ENCODE measurements around the gene GLI2. TPM values are rescaled to one million over a fixed set of nuclear protein-coding genes. Genes with fewer than 3 reads are reported as not detected.

GLI2 gene
- total and polyA plus RNA-seq, 9 of the 15 experiments (the other 6 are each of a cell fraction or from before 2014, with no cell fraction given): 0.24 TPM; not detected in 8

DNA sequence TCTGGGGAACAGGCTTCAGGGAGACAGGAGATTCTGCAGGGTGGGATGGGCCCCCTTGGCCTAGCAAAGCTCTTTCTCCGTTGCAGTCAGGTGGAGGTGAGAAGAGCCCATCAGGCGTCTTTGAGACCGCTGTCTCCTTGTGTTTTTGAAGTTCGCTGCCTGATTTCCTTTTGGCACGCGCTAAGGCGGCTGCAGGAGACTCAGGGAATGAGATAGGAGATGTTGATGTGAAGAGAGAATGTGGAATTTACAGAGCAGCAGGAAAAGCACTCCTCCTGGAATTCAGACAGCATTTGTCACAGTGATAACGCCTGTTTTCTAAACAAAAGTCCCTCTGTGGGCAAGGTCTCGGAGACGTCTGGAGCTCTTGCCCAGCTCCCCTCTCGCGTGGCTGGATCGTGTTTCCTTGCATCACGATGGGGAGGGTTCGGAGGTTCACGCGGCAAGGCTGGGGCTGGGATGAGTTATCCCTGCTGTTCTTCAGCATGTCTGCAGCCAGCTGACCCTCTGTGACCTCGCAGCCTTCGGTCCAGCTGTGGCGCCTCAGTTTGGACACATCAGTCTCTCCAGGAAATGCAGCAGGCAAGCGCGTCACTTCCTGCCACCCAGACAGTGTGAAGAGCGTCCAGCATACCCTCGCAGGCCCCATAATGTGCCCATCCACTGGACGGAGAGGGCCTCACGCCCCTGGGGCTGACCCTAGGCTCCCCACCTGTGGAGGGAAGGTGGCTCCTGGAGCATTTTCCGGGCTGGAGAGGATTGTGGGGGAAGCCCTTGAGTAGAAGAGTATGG, 30.2 kb downstream of the GLI2 start:
- intact Hi-C loops (cut with micrococcal nuclease) (no loop called here), in situ Hi-C loops (cut with MboI) (no loop called here)
- H3K4me3 ChIP-seq: no peak overlapping the region
- no peaks in the 10 kb centered on the region for H3K9me1 ChIP-seq (ENCODE audit: control insufficient read depth, insufficient read depth, low read length)
- no peak overlapping the region for H3K9ac ChIP-seq (ENCODE audit: insufficient read depth in 1 of 2, low read depth in 2 of 2, low read length in 2 of 2)
- no peaks in the 10 kb centered on the region for H3K36me3 ChIP-seq (ENCODE audit: control insufficient read depth, insufficient read depth, low read length)
- ChIA-PET CTCF (ENCODE audit: low intra/inter-chr PET ratio) (no interaction called here), POLR2A (interaction anchor here (0.6 to 0.8 kb wide), 4 partner anchors 18 to 321 kb away, joined by 3 read pairs; no protein-coding TSS in a partner anchor)
- H3K4me1 ChIP-seq (replicated peaks in 1 of 2; ENCODE audit: control insufficient read depth in 2 of 2, insufficient read depth in 2 of 2, low read length in 2 of 2): no peaks in the 10 kb centered on the region
- DNase-seq (ENCODE audit: extremely low read depth in 1 of 4, low spot score in 3 of 4) (no peak), FAIRE-seq (no peak), ATAC-seq (no peak)
- no peak overlapping the region for H3K27ac ChIP-seq (ENCODE audit: extremely low read depth, low read depth, low read length)
- H3K9me3 ChIP-seq (replicated peaks; ENCODE audit: control insufficient read depth, insufficient read depth, low read depth, low read length): no peaks in the 10 kb centered on the region
- TF ChIP-seq GABPA (tag; conservative IDR thresholded peaks at IDR 0.05; ENCODE audit: low read depth) (peak; percentile 46), SRSF9 (IDR thresholded peaks at IDR 0.05; ENCODE audit: borderline replicate concordance, low read depth, low read length) (no peak), TFAM (CRISPR knock-in tag; conservative IDR thresholded peaks at IDR 0.05) (no peak)
- peaks cover 11% of the 10 kb centered on the region; the same call in 1 of the 2 replicates for H4K20me1 ChIP-seq (replicated peaks; ENCODE audit: control insufficient read depth, insufficient read depth, low read length)
- WGBS (ENCODE audit: insufficient coverage, low coverage, missing lambda C conversion rate): 2% methylated on average over 26 of the region's 27 CpGs
- no peak overlapping the region for H2AFZ ChIP-seq (ENCODE audit: low read depth, low read length)
- no peak overlapping the region for H3K4me2 ChIP-seq (ENCODE audit: insufficient read depth, low read length)
- BruUV-seq (replicated peaks): no TSS peak
- no peaks in the 10 kb centered on the region for H3K79me2 ChIP-seq (ENCODE audit: control insufficient read depth, insufficient read depth, low read length)
- H3K27me3 ChIP-seq (ENCODE audit: control insufficient read depth in 2 of 2, insufficient read depth in 2 of 2, low read length in 2 of 2): peaks cover 18 to 79% of the 10 kb centered on the region in 2 experiments; a peak in 3 of 5 replicates

All from K562 (cell line).